HG03469 (cell line): ENCODE measurements around the gene BRINP2.
"Not testable (repeated sequence)": the region's sequence is repeated elsewhere in the genome, so short reads cannot be mapped to it uniquely, and the experiment has no call there.

Experiments used
- ATAC-seq: cut with Tn5 transposase; IDR thresholded peaks from one replicate; pipeline ENCODE4 v1.9.1; 2021; ENCODE audit warnings: mild to moderate bottlenecking, moderate library complexity, moderate number of reproducible peaks; ENCODE audit not compliant: unreplicated experiment

BRINP2 gene

GRCh38 chr1:177307771-177308170, 137.0 kb downstream of the BRINP2 start:
- ATAC-seq, result no peak

GRCh38 chr1:177309880-177310279, 139.1 kb downstream of the BRINP2 start:
- ATAC-seq, result no peak

GRCh38 chr1:177310326-177310725, 139.6 kb downstream of the BRINP2 start:
- ATAC-seq, result no peak

GRCh38 chr1:177311111-177311510, 140.4 kb downstream of the BRINP2 start:
- ATAC-seq, result no peak

- no peak for ATAC-seq
Measured at GRCh38 chr1:177311586-177311985, 140.8 kb downstream of the BRINP2 start.

GRCh38 chr1:177315261-177315660, 144.5 kb downstream of the BRINP2 start:
- ATAC-seq, result no peak

GRCh38 chr1:177315761-177316160, 145.0 kb downstream of the BRINP2 start:
- ATAC-seq, result no peak

- ATAC-seq, result not testable (repeated sequence)
Measured at GRCh38 chr1:177321434-177321833, 150.7 kb downstream of the BRINP2 start.

- no peak for ATAC-seq
Measured at GRCh38 chr1:177328251-177328650, 157.5 kb downstream of the BRINP2 start.

- ATAC-seq, result no peak
Measured at GRCh38 chr1:177329871-177330270, 159.1 kb downstream of the BRINP2 start.
